SK-N-SH (cell line): Measurements from ENCODE around the gene SST.

Source experiments
- EZH2phosphoT487 ChIP-seq: fragments of 200-600 bp; sonication (generic); IDR thresholded peaks from 2 replicates; pipeline ENCODE4 v1.6.1; 2017; ENCODE audit warnings: low read depth, mixed run types, mild to moderate bottlenecking, antibody characterized with exemption, moderate library complexity, borderline replicate concordance
- TF ChIP-seq, protein P1 (sequence below): fragments of 200-600 bp; sonication (generic); IDR thresholded peaks from 2 replicates; pipeline ENCODE4 v1.6.1; 2017; ENCODE audit warnings: antibody characterized with exemption, mild to moderate bottlenecking, moderate library complexity

GRCh38 chr3:187629711-187630110 is 40.5 kb downstream of the SST start:
- TF ChIP-seq, protein P1, sequence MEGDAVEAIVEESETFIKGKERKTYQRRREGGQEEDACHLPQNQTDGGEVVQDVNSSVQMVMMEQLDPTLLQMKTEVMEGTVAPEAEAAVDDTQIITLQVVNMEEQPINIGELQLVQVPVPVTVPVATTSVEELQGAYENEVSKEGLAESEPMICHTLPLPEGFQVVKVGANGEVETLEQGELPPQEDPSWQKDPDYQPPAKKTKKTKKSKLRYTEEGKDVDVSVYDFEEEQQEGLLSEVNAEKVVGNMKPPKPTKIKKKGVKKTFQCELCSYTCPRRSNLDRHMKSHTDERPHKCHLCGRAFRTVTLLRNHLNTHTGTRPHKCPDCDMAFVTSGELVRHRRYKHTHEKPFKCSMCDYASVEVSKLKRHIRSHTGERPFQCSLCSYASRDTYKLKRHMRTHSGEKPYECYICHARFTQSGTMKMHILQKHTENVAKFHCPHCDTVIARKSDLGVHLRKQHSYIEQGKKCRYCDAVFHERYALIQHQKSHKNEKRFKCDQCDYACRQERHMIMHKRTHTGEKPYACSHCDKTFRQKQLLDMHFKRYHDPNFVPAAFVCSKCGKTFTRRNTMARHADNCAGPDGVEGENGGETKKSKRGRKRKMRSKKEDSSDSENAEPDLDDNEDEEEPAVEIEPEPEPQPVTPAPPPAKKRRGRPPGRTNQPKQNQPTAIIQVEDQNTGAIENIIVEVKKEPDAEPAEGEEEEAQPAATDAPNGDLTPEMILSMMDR: no peak
- TF ChIP-seq EZH2phosphoT487: no peak
